GM21526 (cell line): ENCODE data around the gene RESF1.

Experiments
- ATAC-seq: cut with Tn5 transposase; IDR thresholded peaks from one replicate; pipeline ENCODE4 v1.9.1; 2021; ENCODE audit warnings: moderate library complexity; ENCODE audit not compliant: unreplicated experiment, low FRiP score

Gene RESF1

DNA sequence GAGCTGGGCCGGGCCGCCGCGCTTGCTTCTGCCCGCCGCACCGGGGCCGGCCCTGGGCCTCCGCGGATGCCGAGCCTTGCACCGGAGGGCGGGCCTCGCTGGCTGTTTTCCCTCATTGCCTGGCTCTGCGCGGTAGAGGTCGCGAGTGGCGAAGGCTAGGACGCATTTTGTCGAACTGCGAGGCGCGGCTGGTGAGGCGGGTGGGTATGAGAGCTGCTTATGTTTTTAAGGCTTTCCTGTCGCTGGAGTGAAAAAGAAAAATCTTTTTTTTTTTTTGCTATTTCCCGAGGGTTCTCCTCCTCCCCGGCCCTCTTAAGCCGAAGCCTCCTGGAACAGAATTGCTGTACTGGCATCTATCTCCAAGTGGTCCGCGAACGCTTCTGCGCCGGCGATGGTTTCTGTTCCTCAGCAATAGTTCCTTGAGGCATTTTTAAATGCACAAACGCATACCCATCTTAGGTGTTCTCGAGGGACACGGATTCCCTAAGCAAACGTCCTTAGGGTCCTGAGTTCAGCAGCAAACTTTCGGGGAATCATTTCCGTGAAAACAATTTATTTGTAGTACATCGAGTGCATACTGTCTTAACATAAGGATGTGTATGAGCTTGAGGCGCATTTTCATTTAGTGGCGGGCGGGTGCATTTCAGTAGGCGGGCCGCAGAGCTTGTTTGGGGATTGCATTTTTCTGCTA lies 631 bp downstream of the RESF1 start:
- ATAC-seq, result peak; percentile 33

DNA sequence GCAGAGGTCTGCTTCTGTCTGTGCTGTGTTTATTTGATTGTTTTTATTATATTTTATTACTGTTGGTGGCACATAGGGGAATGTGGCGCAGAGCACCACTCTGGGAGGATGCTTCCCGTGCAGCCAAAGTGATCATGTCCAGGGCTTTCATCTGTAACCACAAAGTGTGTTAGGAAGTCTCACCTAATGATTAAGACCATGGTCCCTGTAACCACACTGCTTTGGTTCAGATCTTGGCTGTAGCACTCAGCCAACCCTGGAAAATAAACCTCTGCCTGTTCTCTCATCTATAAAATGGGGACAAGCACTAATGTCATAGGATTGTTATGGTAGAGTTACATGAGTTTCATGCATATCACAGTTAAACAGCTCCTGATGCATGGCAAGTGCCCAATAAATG lies 1.9 kb downstream of the RESF1 start:
- no peak for ATAC-seq

DNA sequence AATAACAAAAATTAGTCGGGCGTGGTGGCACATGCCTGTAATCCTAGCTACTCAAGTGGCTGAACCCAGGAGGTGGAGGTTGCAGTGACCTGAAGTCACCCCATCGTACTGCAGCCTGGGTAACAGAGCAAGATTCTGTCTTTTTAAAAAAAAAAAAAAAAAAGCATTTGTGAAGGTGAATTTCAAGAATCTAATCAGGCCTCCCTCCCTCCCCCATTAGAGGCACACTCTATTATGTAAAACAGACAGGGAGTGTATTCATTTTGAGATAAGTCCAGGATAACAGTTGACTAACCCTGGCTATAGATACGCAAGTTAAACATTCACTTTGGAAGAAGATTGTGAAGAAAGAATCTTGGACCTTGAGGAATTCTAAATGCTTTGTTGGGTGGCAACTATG lies 2.9 kb downstream of the RESF1 start:
- ATAC-seq, result no peak

DNA sequence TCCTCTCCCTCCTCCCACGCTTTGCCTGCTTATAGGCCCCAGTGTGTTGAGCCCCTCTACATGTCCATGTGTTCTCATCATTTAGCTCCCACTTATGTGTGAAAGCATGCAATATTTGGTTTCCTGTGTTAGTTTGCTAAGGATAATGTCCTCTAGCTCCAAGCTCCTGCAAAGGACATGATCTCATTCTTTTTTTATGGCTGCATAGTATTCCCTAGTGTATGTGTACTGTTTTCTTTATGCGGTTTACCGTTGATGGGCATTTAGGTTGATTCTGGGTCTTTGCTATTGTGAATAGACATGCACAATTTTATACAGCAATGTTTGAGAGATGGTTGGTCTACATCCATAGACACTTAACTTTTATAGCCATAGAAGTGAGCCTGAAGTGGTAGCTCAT lies 5.1 kb downstream of the RESF1 start:
- no peak for ATAC-seq

DNA sequence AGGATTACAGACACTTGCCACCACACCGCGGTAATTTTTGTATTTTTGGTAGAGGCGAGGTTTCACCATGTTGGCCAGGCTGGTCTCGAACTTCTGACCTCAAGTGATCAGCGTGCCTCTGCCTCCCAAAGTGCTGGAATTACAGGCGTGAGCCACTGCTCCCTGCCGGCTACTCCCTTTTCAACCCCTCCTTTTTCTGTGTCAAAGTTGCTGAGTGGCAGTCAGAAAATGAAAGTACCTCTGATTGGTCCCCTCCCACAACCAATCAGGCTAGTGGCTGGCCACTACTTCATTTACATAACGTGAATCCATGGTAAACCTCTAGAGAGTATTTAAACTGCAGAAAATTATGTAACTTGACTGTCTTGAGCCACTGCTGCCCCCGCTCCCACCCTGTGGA lies 5.9 kb downstream of the RESF1 start:
- no peak for ATAC-seq

DNA sequence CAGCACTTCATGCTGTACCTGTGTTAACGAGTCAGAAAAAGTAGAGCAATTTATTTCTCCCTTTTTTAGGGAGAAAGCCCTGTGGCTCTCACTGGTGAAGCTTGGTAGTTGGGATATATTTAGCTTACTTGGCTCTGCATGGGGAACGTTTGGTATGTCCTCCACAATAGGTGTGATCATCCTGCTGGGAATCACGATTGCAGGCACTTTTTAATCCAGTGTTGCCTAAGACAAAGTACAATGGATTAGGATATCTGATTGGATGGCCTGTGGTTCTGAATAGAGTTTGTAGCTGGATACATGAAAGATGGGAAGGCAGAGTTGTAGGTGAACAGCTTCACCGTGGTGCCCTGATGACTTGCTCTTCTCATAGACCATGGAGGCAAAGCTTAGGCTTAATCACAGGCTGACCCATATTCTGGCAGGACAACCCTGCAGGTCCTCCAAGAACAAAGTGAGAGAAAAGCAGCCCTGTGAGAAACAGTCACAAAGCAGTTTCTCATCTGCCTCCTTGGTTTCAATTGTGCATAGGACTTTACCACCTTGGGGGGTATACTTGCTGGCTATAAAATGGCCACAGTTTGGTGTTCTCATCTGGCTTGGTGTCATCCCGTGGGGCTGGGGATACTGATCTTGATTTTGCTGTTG lies 7.5 kb downstream of the RESF1 start:
- no peak for ATAC-seq

DNA sequence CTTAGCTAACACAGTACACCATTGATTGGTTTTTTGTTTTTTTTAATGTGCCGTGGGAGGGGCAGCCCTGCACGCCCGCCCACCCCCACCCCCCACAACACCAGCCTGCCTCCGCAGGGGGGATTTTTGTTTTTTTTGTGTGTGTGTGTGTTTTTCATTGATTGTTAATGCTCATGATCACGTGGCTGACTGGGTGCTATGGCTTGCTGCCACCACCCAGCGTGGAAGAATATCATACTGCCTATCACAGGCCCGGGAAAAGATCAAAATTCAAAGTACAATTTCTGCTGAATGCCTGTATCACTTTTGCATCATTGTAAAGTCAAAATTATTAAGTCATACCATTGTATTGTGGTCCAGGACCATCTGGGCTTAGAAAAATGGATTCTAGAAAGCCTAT lies 8.3 kb downstream of the RESF1 start:
- ATAC-seq, result no peak

DNA sequence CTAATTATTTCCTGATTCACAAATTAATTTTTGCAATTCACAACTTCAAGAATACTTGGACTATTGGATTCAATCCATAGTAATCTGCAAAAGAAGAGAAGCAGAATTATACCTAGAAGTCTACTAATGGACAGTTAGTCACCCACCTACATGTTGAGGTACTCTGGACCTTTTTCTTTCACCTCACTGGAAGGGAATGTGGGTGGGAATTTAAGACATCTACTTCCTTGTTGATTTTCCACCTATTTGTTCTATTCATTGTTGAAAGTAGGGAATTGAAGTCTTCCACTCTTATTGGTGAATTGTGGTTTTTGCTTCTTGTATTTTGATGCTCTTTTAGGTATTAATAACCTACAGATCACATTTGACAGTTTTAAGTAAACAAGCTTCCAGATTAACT lies 11.0 kb downstream of the RESF1 start:
- no peak for ATAC-seq

DNA sequence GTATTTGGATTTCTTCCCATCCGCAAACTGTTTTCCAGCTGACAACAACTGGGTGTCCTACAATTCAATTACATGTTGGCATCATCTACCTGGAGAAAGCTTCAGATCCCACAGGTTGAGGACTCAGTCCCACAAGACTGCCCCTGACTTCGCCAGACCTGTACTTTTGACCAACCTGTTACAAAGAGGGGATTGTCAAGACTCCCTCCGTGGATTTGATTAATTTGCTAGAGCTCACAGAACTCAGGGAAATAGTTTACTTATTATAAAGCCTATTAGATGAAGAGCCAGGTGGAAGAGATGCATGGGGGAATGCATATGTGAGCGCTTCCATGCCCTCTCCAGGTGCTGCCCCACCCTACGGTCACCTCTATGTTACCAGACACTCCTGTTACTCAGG lies 14.6 kb downstream of the RESF1 start:
- no peak for ATAC-seq

DNA sequence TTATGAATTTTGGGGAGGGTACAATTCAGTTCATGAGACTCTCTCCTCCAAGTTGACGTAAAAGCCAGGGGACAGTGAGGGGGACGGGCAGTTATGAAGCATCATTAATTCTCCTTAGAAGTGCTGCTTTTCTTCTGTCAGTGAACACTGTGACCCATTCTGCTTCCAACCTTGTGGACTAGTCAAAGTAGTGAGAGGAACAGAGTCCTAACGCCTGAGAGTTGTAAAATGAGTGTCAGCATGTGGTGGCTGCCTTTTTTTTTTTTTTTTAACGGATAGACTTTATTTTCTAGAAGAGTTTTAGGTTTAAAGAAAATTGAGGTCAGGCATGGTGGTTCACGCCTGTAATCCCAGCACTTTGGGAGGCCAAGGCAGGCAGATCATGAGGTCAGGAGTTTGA lies 15.5 kb downstream of the RESF1 start:
- no peak for ATAC-seq

DNA sequence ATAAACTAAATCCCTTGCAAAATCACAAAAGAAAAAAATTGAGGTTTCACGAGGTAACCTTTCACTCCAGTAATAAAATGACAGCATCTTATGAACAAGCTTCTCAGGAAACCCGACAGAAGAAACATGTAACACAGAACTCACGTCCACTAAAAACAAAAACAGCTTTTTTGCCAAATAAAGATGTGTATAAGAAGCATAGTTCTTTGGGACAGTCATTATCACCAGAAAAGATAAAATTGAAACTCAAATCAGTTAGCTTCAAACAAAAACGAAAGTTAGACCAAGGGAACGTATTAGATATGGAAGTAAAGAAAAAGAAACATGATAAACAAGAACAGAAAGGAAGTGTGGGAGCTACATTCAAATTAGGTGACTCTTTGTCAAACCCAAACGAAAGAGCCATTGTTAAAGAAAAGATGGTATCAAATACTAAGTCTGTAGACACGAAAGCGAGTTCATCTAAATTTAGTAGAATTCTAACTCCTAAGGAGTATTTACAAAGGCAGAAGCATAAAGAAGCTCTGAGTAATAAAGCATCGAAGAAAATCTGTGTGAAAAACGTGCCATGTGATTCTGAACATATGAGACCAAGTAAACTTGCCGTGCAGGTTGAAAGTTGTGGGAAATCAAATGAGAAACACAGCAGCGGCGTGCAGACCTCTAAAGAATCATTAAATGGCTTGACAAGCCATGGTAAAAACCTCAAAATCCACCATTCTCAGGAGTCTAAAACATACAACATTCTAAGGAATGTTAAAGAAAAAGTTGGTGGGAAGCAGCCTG lies 25.8 kb downstream of the RESF1 start:
- no peak for ATAC-seq

DNA sequence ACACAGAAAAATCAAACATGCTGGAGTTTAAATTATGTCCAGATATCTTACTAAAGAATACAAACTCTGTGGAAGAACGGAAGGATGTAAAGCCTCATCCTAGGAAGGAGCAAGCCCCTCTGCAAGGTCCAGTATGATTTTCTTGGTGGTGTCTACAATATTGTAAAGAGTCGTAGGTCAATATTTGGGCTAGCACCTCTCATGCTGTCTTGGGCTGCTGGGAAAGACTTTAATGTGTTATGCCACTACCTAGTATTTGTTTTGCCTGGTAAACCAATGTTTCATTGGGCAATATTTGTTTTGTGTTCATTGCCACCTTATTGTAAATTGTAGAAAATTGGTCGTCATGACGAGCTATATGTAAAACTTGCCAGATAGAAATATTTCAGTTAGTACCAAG lies 26.6 kb downstream of the RESF1 start:
- ATAC-seq, result no peak

DNA sequence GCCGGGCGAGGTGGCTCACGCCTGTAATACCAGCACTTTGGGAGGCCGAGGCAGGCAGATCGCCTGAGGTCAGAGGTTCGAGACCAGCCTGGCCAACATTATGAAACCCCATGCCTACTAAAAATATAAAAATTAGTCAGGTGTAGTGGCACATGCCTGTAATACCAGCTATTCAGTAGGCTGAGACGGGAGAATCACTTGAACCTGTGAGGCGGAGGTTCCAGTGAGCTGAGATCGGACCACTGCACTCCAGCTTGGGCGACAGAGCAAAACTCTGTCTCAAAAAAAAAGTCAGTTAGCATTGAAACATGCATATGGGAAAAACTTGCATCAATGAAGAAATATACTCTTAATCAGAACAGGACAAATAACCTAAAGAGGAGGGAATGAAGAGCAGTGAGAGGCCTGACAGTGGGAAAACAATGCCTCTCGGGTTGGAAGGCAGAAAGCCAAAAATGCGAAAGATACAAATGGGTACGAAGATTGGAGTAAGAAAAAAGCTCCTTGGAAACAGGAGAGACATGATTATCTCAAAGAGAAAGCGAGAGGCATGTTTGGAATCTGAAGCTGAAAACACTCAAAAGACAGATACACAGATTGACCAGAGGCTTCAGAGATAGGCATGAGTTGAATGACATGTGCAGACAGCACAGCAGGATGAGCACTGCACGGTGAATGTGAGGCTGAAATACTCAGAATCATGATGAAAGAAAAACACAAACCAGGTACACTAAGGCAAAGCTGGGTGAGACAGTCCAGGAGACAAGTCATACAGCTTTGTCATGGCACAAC lies 30.6 kb downstream of the RESF1 start:
- ATAC-seq, result no peak

DNA sequence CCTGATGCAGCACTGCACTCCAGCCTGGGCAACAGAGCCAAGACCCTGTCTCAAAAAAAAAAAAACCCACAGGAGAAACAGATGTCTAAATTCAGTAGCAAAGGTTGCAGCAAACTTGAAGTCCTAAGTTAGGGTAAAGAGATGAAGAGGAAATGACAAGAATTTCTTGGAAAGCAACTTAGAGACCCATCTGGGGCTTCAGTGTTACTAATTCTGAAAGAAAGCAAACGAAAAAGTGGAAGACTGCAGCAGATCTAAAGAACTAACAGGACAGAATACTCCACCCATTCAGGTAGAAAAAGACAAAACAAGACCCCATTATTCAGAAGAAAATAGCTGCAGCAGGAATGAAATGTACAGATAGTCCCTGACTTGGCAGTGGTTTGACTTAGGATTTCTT lies 31.9 kb downstream of the RESF1 start:
- no peak for ATAC-seq

DNA sequence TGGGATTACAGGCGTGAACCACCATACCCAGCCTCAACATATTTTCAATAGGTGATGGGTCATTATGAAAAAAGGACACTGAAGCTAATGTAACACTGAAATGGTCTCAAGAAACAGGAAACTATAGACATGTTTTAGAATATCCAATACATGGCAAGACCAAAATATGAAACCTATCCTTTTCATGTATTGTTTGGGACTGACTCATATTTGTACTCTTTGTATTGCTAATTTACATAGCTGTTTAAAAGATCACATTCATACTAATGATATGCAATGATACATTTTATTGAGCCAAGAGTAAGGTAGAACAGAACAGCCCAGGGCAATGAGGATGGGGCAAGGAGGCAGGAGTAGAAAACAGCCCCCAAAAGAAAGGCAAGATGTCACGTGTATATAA lies 32.6 kb downstream of the RESF1 start:
- no peak for ATAC-seq

DNA sequence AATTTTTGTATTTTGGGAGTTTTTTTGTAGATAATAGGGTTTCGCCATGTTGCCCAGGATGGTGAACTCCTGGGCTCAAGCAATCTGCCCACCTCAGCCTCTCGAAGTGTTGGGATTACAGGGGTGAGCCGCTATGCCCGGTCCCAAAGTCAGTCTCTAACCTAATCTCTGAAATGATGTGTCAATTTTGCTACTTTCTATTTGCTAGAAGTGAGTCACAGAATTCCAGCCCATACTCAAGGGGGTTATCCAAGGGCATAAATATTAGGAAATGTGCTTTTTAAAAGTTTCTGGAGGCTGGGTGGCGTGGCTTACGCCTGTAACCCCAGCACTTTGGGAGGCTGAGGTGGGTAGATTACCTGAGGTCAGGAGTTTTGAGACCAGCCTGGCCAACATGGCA lies 40.5 kb downstream of the RESF1 start:
- ATAC-seq, result no peak

DNA sequence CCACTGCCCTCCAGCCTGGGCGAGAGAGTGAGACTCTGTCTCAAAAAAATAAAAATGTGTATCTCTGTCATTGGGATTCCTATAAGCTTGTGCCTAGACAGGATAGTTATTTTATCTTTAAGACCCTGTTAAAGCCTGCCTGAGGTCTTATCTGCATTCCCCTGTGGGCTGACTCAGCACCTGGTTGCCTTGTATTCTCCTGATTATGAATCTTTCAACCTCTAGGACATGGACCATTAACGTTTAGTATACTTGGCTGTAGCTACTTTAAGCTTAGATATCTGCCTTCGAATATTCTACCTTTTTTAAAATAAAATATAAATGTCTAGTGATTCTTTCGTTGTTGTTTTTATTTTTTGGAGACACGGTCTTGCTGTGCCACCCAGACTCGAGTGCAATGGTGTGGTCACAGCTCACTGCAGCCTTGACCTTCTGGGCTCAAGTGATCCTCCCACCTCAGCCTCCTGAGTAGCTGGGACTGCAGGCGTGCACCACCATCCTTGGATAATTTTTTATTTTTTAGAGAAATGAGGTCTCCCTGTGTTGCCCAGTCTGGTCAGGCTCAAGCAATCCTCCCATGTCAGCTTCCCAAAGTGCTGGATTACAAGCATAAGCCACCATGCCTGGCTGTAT lies 41.3 kb downstream of the RESF1 start:
- ATAC-seq, result no peak

DNA sequence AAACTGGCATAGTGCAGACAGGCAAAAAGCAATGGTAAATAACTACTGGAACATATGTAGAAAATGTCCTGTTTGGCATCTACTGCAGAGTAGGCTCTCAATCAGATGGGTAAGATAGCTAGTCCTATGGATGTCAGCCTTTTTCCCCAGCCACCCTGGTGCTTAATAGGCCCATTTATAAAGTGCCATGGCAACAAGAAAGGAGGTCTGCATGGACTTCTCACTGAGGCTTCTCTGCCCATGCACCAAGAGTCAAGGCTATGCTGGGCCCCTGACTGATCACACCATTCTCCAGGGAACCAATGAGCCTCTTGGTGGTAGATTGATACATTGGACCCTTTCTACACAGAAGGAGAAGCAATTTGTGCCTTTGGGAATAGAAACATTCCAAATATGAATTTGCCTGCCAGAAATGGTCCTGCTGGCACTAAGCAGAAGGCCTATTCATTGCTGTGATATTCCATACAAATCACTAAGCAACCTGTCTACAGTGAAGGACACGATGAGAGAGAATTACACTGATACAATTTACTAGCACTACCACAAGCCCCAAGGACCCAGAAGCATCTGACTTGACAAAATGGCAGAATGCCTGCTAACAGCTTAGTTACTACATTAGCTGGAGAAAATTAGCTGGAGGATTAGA lies 43.8 kb downstream of the RESF1 start:
- no peak for ATAC-seq

DNA sequence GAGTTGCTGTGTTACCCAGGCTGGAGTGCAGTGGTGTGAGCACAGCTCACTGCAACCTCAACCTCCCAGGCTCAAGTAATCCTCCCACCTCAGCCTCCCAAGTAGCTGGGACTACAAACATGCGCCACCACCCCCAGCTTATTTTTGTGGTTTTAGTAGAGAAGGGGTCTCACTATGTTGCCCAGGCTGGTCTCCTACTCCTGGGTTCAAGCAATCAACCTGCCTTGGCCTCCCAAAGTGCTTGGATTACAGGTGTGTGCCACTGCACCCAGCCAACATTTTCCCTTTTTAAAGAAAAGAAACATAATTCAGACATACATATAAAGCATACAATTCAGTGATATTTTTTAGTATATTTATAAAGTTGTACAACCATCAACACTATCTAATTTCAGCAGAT lies 44.4 kb downstream of the RESF1 start:
- no peak for ATAC-seq

DNA sequence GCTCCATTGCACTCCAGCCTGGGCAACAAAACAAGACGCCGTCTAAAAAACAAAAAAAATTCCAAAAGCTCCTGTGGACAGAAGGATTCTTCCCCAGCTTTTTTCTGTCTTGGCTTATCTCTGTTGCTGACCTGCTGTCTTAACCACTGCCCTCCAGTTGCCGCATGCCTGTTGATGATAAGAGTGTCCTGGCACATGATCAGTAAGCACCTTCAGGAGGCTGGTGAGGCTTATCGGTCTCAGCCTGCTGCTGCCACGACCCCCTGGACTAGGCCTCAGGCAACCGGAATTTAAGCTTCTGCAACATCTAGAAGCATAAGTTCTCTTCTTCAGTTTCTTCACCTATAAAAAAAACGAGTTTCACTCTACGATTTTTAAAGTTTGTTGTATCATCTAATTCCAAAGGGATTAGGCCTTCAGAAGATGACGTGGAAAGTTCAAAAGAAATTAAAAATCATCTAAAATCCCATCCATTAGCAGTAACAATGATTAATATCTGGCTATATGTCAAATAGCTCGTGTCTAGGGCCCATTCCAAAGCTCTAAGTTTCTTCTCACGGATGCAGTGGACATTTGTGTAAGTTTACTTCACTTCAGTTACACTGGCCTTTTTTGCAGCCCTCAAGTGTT lies 46.4 kb downstream of the RESF1 start:
- no peak for ATAC-seq
